Activated CD8-positive, alpha-beta T cell treated with anti-CD3 and anti-CD28 coated beads for 36 hours (primary cell): ENCODE data around the gene ARHGAP32. TPM values are rescaled to one million over a fixed set of nuclear protein-coding genes. Genes with fewer than 3 reads are reported as not detected.

Experiments used
- ATAC-seq: fragments of 200-7000 bp; cut with Tn5 transposase; one replicate; pipeline ENCODE4 v1.10.0; 2021; ENCODE audit warnings: mild to moderate bottlenecking, moderate library complexity
- CTCF ChIA-PET: fragments of 350-600 bp; sonication (Branson Sonifier 250); formaldehyde crosslinking; loops from one replicate; lab custom pipeline; 2021; ENCODE audit warnings: antibody characterized with exemption; lab: Charles Lee
- POLR2A ChIA-PET: fragments of 350-600 bp; sonication (Branson Sonifier 250); formaldehyde crosslinking; loops from one replicate; lab custom pipeline; 2021; ENCODE audit warnings: antibody characterized with exemption; lab: Charles Lee
- DNase-seq: peaks from one replicate; pipeline ENCODE4 v3.0.0-alpha.2; 2020
- H3K27ac Mint-ChIP-seq: one replicate; pipeline ENCODE4 v1.8.0; 2021; ENCODE audit warnings: mild to moderate bottlenecking, mixed read lengths
- H3K27me3 Mint-ChIP-seq: one replicate; pipeline ENCODE4 v1.8.0; 2021; ENCODE audit warnings: mixed read lengths
- H3K36me3 Mint-ChIP-seq: one replicate; pipeline ENCODE4 v1.8.0; 2021; ENCODE audit warnings: low read depth, mixed read lengths
- H3K4me1 Mint-ChIP-seq: one replicate; pipeline ENCODE4 v1.8.0; 2021; ENCODE audit warnings: low read depth, mixed read lengths
- H3K4me3 Mint-ChIP-seq: one replicate; pipeline ENCODE4 v1.8.0; 2021; ENCODE audit warnings: mild to moderate bottlenecking, moderate library complexity, mixed read lengths
- H3K9me3 Mint-ChIP-seq: one replicate; pipeline ENCODE4 v1.8.0; 2021; ENCODE audit warnings: mixed read lengths
- CTCF ChIP-seq: fragments of 200-600 bp; IDR thresholded peaks from one replicate; pipeline ENCODE4 v1.8.0; 2022; ENCODE audit warnings: antibody characterized with exemption, mild to moderate bottlenecking
- intact Hi-C: fragments of 100-400 bp; cut with micrococcal nuclease; formaldehyde crosslinking; loops from one replicate; pipeline ENCODE4 v1.10.0; 2022
- total RNA-seq, 2 experiments: library from RNA; stranded (reverse); gene quantifications; one replicate each; pipeline ENCODE4 v1.2.3, GENCODE V29; 2021

ARHGAP32 gene
- total RNA-seq, 2 experiments from 2014 or later, result 6.6 to 6.7 TPM

GRCh38 chr11:128931066-128931465 is 261.1 kb downstream of the ARHGAP32 start:
- no peak for TF ChIP-seq CTCF
- no peak overlapping the region for H3K4me3 Mint-ChIP-seq
- CTCF ChIA-PET, result no interaction called here
- POLR2A ChIA-PET, result no interaction called here
- ATAC-seq (no peak), DNase-seq (no peak)
- H3K9me3 Mint-ChIP-seq, result no peaks in the 10 kb centered on the region
- no peaks in the 10 kb centered on the region for H3K27me3 Mint-ChIP-seq
- intact Hi-C loops, result no loop called here
- H3K4me1 Mint-ChIP-seq, result peaks cover 11% of the 10 kb centered on the region
- no peaks in the 10 kb centered on the region for H3K36me3 Mint-ChIP-seq
- no peak overlapping the region for H3K27ac Mint-ChIP-seq

DNA sequence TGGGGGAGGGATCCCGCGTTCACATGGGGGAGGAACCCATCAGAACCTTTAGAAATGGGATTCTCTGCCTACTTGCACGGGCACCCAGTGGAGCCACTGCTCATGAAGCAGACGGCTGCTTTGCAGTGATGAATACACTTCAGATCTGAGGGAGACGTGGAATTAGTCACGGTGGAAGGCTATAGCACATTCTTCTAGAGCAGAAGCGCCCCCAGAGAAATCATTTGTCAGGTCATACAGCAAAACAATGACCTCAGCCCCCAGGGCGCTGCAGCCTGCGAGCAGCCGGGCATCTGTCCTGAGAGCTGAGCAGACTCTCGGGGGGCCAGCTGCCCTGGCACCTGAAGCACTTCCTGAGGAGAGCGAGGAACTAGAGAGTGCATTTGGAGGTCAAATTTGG is 262.1 kb downstream of the ARHGAP32 start:
- POLR2A ChIA-PET, result no interaction called here
- Mint-ChIP-seq H3K4me3 (no peak overlapping the region), H3K9me3 (no peaks in the 10 kb centered on the region), H3K27me3 (no peaks in the 10 kb centered on the region), H3K4me1 (peaks cover 11% of the 10 kb centered on the region), H3K27ac (no peak overlapping the region), H3K36me3 (no peaks in the 10 kb centered on the region)
- intact Hi-C loops, result no loop called here
- CTCF ChIA-PET, result interaction anchor here (2.1 kb wide), 1 partner anchor 27 kb away, joined by 9 read pairs; no protein-coding TSS in a partner anchor
- no peak for DNase-seq
- ATAC-seq, result no peak
- TF ChIP-seq CTCF, result no peak

DNA sequence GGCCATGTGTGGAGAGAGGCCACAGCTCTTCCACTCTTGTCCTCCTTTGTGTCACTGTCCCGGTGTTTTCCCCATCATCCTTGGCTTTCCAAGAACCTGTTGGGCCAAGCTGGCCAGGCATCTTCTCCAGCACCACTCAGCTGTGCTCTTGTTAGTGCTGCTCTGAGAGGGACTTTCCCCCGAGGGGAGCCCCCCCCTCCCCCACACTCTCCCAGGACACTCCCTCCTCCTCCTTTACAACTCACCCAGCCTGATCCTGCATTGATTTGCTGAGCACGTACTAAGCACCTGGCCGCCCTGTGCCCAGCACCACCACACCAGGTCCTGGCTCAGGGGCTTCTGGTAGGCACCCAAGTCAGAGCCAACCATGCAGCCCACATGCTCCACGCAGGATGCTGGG is 262.7 kb downstream of the ARHGAP32 start:
- no peak for TF ChIP-seq CTCF
- H3K9me3 Mint-ChIP-seq, result no peaks in the 10 kb centered on the region
- CTCF ChIA-PET, result interaction anchor here (1.4 to 2.1 kb wide), 2 partner anchors 27 to 44 kb away, joined by 6 to 9 read pairs; no protein-coding TSS in a partner anchor
- intact Hi-C loops, result no loop called here
- peaks cover 11% of the 10 kb centered on the region for H3K4me1 Mint-ChIP-seq
- no peak overlapping the region for H3K4me3 Mint-ChIP-seq
- POLR2A ChIA-PET, result no interaction called here
- DNase-seq (peak; percentile 42), ATAC-seq (peak; percentile 74)
- H3K36me3 Mint-ChIP-seq, result no peaks in the 10 kb centered on the region
- H3K27ac Mint-ChIP-seq, result no peak overlapping the region
- H3K27me3 Mint-ChIP-seq, result no peaks in the 10 kb centered on the region

DNA sequence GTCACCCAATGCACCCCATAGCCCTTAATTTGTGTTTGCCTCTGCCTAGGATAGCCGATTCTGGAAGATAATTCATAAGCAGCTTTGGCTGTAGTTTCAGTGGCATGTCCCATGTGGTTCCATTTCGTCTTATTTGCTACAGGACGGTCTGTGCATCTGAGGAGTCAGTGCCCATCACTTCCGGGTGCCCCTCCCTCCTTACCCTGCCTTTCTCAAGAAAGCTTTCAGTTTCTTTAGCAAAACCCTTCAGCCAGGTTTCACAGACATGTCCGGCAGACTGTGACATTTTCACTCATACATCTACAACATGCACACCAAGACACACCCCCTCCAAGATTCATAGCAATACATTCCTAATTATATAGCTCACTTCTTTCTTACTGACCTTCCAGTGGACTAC is 263.7 kb downstream of the ARHGAP32 start:
- Mint-ChIP-seq H3K4me1 (peaks cover 11% of the 10 kb centered on the region), H3K27me3 (no peaks in the 10 kb centered on the region), H3K27ac (no peak overlapping the region), H3K4me3 (no peak overlapping the region), H3K9me3 (no peaks in the 10 kb centered on the region), H3K36me3 (no peaks in the 10 kb centered on the region)
- DNase-seq (peak; percentile 29), ATAC-seq (peak; percentile 60)
- CTCF ChIA-PET, result interaction anchor here (1.4 to 2.1 kb wide), 2 partner anchors 28 to 43 kb away, joined by 6 to 9 read pairs; no protein-coding TSS in a partner anchor
- POLR2A ChIA-PET, result no interaction called here
- TF ChIP-seq CTCF, result no peak
- intact Hi-C loops, result no loop called here

DNA sequence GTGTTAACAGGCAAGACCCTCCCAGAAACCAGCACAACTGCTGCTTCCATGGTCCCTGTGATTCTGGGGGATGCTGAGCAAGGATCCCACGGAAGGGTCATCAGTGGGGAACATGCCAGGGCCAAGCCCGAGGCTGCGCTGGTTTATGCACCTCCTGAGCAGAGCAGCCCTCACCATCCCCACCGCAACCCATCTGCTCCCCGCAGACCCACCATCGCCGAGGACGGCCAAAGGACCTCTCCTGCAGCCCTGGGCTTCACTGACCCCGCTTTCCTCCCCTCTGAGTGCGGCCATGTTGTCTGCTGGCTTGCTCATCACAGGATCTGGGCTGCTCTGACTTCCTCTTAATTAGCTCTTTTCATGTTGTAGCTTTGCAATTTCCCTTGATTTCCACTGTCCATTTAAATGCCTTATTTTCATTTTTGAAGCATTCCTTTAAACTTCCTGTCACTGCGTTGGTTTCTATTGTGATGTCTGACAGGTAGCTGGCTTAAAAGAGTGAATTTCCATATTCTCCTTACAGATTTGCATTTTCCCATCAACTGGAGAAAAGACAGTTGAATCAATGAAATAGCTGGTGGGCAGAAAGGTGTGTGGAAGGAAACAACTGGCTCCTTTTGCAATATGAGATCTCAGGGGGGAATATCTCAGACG is 264.3 kb downstream of the ARHGAP32 start:
- Mint-ChIP-seq H3K27me3 (no peaks in the 10 kb centered on the region), H3K9me3 (no peaks in the 10 kb centered on the region), H3K36me3 (no peaks in the 10 kb centered on the region), H3K27ac (no peak overlapping the region), H3K4me1 (peaks cover 11% of the 10 kb centered on the region), H3K4me3 (no peak overlapping the region)
- ATAC-seq, result no peak
- TF ChIP-seq CTCF, result no peak
- DNase-seq, result no peak
- POLR2A ChIA-PET, result no interaction called here
- CTCF ChIA-PET, result interaction anchor here (1.0 to 2.1 kb wide), 3 partner anchors 29 to 43 kb away, joined by 3 to 9 read pairs (median 6); no protein-coding TSS in a partner anchor
- intact Hi-C loops, result no loop called here
